Colonic mucosa (tissue), 4 donors: ENCODE measurements around the gene GMDS. TPM values are rescaled to one million over a fixed set of nuclear protein-coding genes. Genes with fewer than 3 reads are reported as not detected.

Experiments
- DNase-seq: peaks from one replicate; pipeline ENCODE4 v3.0.0-alpha.2; 2020
- H3K27ac ChIP-seq: fragments of 200-600 bp; one replicate; pipeline ENCODE4 v1.8.0; 2021
- H3K27me3 ChIP-seq: fragments of 200-600 bp; one replicate; pipeline ENCODE4 v1.8.0; 2021
- H3K36me3 ChIP-seq: fragments of 200-600 bp; one replicate; pipeline ENCODE4 v1.8.0; 2021
- H3K4me1 ChIP-seq: fragments of 200-600 bp; one replicate; pipeline ENCODE4 v1.8.0; 2021; ENCODE audit warnings: mild to moderate bottlenecking
- H3K4me3 ChIP-seq: fragments of 200-600 bp; one replicate; pipeline ENCODE4 v1.8.0; 2021
- H3K9ac ChIP-seq, 2 donors: one replicate each; pipeline ENCODE4 v1.7.0; 2013; ENCODE audit warnings: control low read depth in 2 of 2, low read depth in 2 of 2, low read length in 2 of 2
- H3K9me3 ChIP-seq: fragments of 200-600 bp; one replicate; pipeline ENCODE4 v1.8.0; 2021
- CTCF ChIP-seq: fragments of 200-600 bp; IDR thresholded peaks from one replicate; pipeline ENCODE4 v1.8.0; 2022; ENCODE audit warnings: antibody characterized with exemption, mild to moderate bottlenecking
- intact Hi-C: fragments of 100-400 bp; cut with DNase I; formaldehyde crosslinking; loops from one replicate; pipeline ENCODE4 v1.14.1; 2022
- total RNA-seq, 2 donors: library from RNA; stranded (reverse); fragmentation: NEBNext Ultra II Directional in 1 of 2; extraction: Animal tissue kit (Norgen Biotek cat#: 25700) in 1 of 2; gene quantifications; one replicate each; pipeline ENCODE4 v1.2.1, GENCODE V29; 2021
- donor health status: healthy.
- donor health status: DM: no; HTN: no; CAD: no.
- donor health status: DM: no; HTN: no; CAD: no.

GMDS gene
- total RNA-seq, 2 donors from 2014 or later = 247 to 272 TPM

- no peaks in the 10 kb centered on the region for H3K27me3 ChIP-seq
- no peak overlapping the region for H3K27ac ChIP-seq
- no peak overlapping the region for H3K4me3 ChIP-seq
- no peak for DNase-seq
- TF ChIP-seq CTCF = no peak
- H3K4me1 ChIP-seq = no peaks in the 10 kb centered on the region
- H3K9ac ChIP-seq = no peak overlapping the region
- H3K36me3 ChIP-seq = no peaks in the 10 kb centered on the region
- no peaks in the 10 kb centered on the region for H3K9me3 ChIP-seq
- intact Hi-C loops = no loop called here
These were observed 577.6 kb downstream of the GMDS start for GRCh38 chr6:1667805-1668175.

GRCh38 chr6:1667012-1667804 lies 578.2 kb downstream of the GMDS start:
- no peak for DNase-seq
- Histone ChIP-seq H3K36me3 (no peaks in the 10 kb centered on the region), H3K27ac (no peak overlapping the region), H3K4me1 (no peaks in the 10 kb centered on the region), H3K9me3 (no peaks in the 10 kb centered on the region), H3K4me3 (no peak overlapping the region), H3K27me3 (no peaks in the 10 kb centered on the region), H3K9ac (no peak overlapping the region)
- intact Hi-C loops = no loop called here
- no peak for TF ChIP-seq CTCF

GRCh38 chr6:1665214-1665613 lies 580.2 kb downstream of the GMDS start:
- no peak overlapping the region for H3K27ac ChIP-seq
- no peak for TF ChIP-seq CTCF
- intact Hi-C loops = no loop called here

GRCh38 chr6:1664329-1664728 lies 581.1 kb downstream of the GMDS start:
- H3K27me3 ChIP-seq = no peaks in the 10 kb centered on the region
- TF ChIP-seq CTCF = no peak
- H3K9ac ChIP-seq = no peak overlapping the region
- DNase-seq = no peak
- no peaks in the 10 kb centered on the region for H3K4me1 ChIP-seq
- no peak overlapping the region for H3K27ac ChIP-seq
- no peak overlapping the region for H3K4me3 ChIP-seq
- H3K36me3 ChIP-seq = no peaks in the 10 kb centered on the region
- intact Hi-C loops = no loop called here
- no peaks in the 10 kb centered on the region for H3K9me3 ChIP-seq

More at GRCh38 chr6:1665214-1665613, 580.2 kb downstream of the GMDS start:
- H3K4me1 ChIP-seq = no peaks in the 10 kb centered on the region
- no peak overlapping the region for H3K9ac ChIP-seq
- H3K27me3 ChIP-seq = no peaks in the 10 kb centered on the region
- no peaks in the 10 kb centered on the region for H3K9me3 ChIP-seq
- H3K4me3 ChIP-seq = no peak overlapping the region
- H3K36me3 ChIP-seq = no peaks in the 10 kb centered on the region
- DNase-seq = no peak

GRCh38 chr6:1663511-1663910 lies 581.9 kb downstream of the GMDS start:
- TF ChIP-seq CTCF = no peak
- no peak overlapping the region for H3K9ac ChIP-seq
- no peak overlapping the region for H3K27ac ChIP-seq
- intact Hi-C loops = no loop called here
- H3K4me3 ChIP-seq = no peak overlapping the region
- H3K36me3 ChIP-seq = no peaks in the 10 kb centered on the region
- no peak for DNase-seq
- H3K9me3 ChIP-seq = no peaks in the 10 kb centered on the region
- H3K27me3 ChIP-seq = no peaks in the 10 kb centered on the region
- no peaks in the 10 kb centered on the region for H3K4me1 ChIP-seq
